Activated CD8-positive, alpha-beta T cell treated with anti-CD3 and anti-CD28 coated beads, Interleukin-2, amount 10 ng/mL, durations not matched to agents 7 days and 5 days (primary cell): Measurements from ENCODE around the gene DDX5. TPM values are rescaled to one million over a fixed set of nuclear protein-coding genes. Genes with fewer than 3 reads are reported as not detected.
A peak's percentile ranks its signal among the peaks of the same experiment; 100 is the strongest.

Experiments
- ATAC-seq: fragments of 150-1000 bp; cut with Tn5 transposase; one replicate; pipeline ENCODE4 v1.10.0; 2021; ENCODE audit warnings: moderate library complexity
- CTCF ChIA-PET: fragments of 350-600 bp; sonication (Branson Sonifier 250); formaldehyde crosslinking; loops from one replicate; lab custom pipeline; 2021; ENCODE audit warnings: antibody characterized with exemption; lab: Charles Lee
- POLR2A ChIA-PET: fragments of 350-600 bp; sonication (Branson Sonifier 250); formaldehyde crosslinking; loops from one replicate; lab custom pipeline; 2021; ENCODE audit warnings: antibody characterized with exemption; lab: Charles Lee
- DNase-seq: peaks from one replicate; pipeline ENCODE4 v3.0.0-alpha.2; 2020
- H3K27ac Mint-ChIP-seq: one replicate; pipeline ENCODE4 v1.8.0; 2021; ENCODE audit warnings: mild to moderate bottlenecking, mixed read lengths
- H3K27me3 Mint-ChIP-seq: one replicate; pipeline ENCODE4 v1.8.0; 2021; ENCODE audit warnings: low read depth, mixed read lengths
- H3K36me3 Mint-ChIP-seq: one replicate; pipeline ENCODE4 v1.8.0; 2021; ENCODE audit warnings: low read depth, mixed read lengths
- H3K4me1 Mint-ChIP-seq: one replicate; pipeline ENCODE4 v1.8.0; 2021; ENCODE audit warnings: low read depth, mixed read lengths
- H3K4me3 Mint-ChIP-seq: one replicate; pipeline ENCODE4 v1.8.0; 2021; ENCODE audit warnings: mild to moderate bottlenecking, mixed read lengths
- H3K9me3 Mint-ChIP-seq: one replicate; pipeline ENCODE4 v1.8.0; 2022; ENCODE audit warnings: mixed read lengths; ENCODE audit not compliant: insufficient read depth
- total RNA-seq, 2 experiments: library from RNA; stranded (reverse); gene quantifications; one replicate each; pipeline ENCODE4 v1.2.3, GENCODE V29; 2021

The DDX5 gene
- total RNA-seq, 2 experiments from 2014 or later = 853 to 855 TPM

DNA sequence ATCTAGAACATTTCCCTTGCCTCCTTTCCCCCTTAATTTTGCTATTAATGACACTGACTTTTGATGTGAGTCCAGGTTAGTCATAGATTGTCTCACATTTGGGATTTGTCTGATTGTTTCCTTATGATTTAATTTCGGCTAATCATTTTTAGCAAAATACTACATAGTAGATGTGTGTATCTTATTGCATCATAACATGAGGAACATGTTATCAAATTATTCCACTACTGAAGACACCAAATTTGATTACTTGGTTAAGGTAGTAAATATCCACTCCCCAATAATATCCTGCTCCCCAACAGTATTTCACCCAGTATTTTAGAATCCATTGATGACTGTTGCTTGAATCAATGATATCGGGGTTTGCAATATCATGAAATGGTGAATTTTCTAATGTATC is 12.0 kb downstream of the DDX5 start:
- ChIA-PET CTCF (interaction anchor here (1.1 to 12.0 kb wide), 2 partner anchors 69 to 155 kb away, joined by 3 to 492 read pairs; no protein-coding TSS in a partner anchor), POLR2A (interaction anchor here (5.2 kb wide), 1 partner anchor 12 kb away, joined by 56 read pairs; the partner anchor contains the start of genes CEP95 and DDX5)
- H3K27ac Mint-ChIP-seq = no peak overlapping the region
- H3K4me1 Mint-ChIP-seq = peaks cover 54% of the 10 kb centered on the region
- ATAC-seq = no peak
- H3K9me3 Mint-ChIP-seq = no peaks in the 10 kb centered on the region
- DNase-seq = no peak
- H3K27me3 Mint-ChIP-seq = no peaks in the 10 kb centered on the region
- H3K36me3 Mint-ChIP-seq = peaks cover 51% of the 10 kb centered on the region
- H3K4me3 Mint-ChIP-seq = no peak overlapping the region

DNA sequence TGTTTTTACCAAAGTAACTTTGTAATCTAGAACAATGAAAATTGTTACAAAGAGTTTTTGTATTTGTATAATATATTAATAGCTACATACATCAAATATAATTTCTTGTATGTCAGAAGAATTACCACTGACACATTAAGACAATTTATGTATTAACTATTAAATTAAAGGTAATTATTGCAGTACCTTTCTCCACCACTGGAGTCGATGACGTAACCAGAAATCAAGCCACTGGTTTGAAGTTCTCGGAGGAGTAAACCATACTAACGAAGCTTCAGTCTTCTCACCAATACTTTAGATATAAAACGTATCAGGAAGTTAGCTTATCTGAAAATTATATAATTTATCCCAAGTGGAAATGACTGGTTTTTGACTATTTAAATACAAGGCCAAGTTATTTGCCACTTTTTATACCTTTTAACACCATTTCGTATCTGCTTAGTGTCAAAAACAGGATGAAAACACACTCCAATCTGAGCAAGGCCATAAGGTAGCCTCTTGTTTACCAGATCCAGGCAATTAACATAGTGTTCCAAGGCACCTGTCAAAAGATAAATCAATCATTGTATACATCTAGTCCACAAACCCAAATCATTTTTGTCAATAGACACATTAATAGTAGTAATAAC is 13.5 kb downstream of the DDX5 start:
- CTCF ChIA-PET = interaction anchor here (0.7 to 12.0 kb wide), 22 partner anchors 12 to 244 kb away, joined by 3 to 492 read pairs (median 4); partner anchors contain the start of genes CEP95, DDX5 and MILR1
- Mint-ChIP-seq H3K27me3 (no peaks in the 10 kb centered on the region), H3K4me1 (peaks cover 41% of the 10 kb centered on the region), H3K27ac (peak overlapping the region; percentile 49), H3K4me3 (no peak overlapping the region), H3K36me3 (peaks cover 43% of the 10 kb centered on the region), H3K9me3 (no peaks in the 10 kb centered on the region)
- POLR2A ChIA-PET = interaction anchor here (1.1 to 5.2 kb wide), 3 partner anchors 9 to 347 kb away, joined by 3 to 56 read pairs (median 9); partner anchors contain the start of genes CEP95 and DDX5
- DNase-seq (peak; percentile 48), ATAC-seq (no peak)

DNA sequence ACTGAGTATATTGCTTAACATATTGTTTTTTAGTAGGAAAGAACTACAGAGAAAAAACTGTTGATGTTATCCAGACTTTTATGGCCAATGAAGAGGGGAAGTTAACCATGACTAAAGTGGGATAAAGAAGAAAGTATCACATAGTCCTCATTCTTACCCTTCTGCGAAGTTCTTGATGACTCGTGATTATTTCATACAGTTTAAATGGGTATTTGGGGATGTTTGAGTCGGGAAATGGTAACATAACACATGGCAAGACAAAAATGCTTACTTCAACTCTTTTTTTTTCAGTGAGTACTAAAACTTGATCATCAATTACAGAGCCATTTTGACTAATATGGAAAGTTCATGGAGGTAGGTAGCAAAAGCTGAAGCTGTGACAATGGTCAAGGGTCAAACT is 14.1 kb downstream of the DDX5 start:
- CTCF ChIA-PET = interaction anchor here (0.8 to 12.0 kb wide), 26 partner anchors 12 to 245 kb away, joined by 3 to 492 read pairs (median 5); partner anchors contain the start of genes CEP95, DDX5 and MILR1
- ATAC-seq (no peak), DNase-seq (no peak)
- peaks cover 44% of the 10 kb centered on the region for H3K36me3 Mint-ChIP-seq
- H3K27me3 Mint-ChIP-seq = no peaks in the 10 kb centered on the region
- no peak overlapping the region for H3K4me3 Mint-ChIP-seq
- POLR2A ChIA-PET = interaction anchor here (0.8 to 5.2 kb wide), 3 partner anchors 10 to 70 kb away, joined by 3 to 56 read pairs (median 9); partner anchors contain the start of genes CEP95 and DDX5
- peaks cover 38% of the 10 kb centered on the region for H3K4me1 Mint-ChIP-seq
- H3K9me3 Mint-ChIP-seq = no peaks in the 10 kb centered on the region
- no peak overlapping the region for H3K27ac Mint-ChIP-seq

DNA sequence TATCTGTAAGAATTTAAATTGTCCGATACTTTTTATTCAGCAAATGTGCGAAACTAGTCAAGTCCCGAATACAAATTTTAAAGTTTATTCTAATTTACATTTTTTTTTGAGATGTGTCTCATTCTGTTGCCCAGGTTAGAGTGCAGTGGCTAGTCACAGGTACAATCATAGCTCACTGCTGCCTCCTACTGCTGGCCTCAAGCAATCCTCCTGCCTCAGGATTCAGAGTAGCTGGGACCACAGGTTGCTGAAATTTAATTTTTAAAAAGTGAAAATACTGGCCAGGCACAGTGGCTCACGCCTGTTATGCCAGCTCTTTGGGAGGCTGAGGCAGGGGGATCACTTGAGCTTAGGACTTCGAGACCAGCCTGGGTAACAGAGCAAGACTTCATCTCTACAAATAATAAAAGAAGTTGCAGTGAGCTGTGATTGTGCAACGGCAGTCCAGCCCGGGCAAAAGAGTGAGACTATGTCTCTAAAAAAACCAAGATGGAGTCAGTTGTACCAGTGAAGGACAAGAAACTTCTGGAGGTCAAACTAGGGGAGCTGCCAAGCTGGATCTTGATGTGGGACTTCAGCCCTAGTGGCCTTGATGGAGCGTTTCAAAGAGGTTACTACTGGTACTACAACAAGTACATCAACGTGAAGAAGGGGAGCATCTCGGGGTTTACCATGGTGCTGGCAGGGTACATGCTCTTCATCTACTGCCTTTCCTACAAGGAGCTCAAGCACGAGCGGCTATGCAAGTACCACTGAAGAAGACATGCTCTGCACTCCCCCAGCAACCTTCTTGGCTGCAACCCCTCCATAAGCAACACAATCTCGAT is 14.8 kb downstream of the DDX5 start:
- POLR2A ChIA-PET = interaction anchor here (0.8 to 5.2 kb wide), 4 partner anchors 11 to 72 kb away, joined by 3 to 56 read pairs (median 6); partner anchors contain the start of genes CEP95 and DDX5

DNA sequence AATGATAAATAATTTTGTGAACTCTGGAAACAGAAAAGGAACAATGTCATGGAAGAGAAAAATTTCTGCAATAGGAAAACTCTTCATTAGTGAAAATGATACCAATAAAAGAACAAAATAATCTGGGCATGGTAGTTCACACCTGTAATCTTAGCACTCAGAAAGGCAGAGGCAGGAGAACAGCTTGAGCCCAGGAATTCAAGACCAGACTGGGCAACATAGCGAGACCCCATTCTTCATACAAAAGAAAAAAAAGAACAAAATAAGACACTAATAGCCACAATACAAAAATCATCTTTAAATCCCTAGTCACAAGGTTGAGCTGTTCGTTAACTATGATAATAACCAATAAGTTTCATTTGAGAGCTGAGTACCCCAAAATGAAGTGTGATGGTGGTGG is 17.8 kb downstream of the DDX5 start:
- Mint-ChIP-seq H3K36me3 (peaks cover 57% of the 10 kb centered on the region), H3K27me3 (no peaks in the 10 kb centered on the region), H3K4me1 (peaks cover 34% of the 10 kb centered on the region), H3K9me3 (no peaks in the 10 kb centered on the region), H3K27ac (no peak overlapping the region), H3K4me3 (no peak overlapping the region)
- no peak for ATAC-seq
- POLR2A ChIA-PET = interaction anchor here (1.3 kb wide), 1 partner anchor 18 kb away, joined by 4 read pairs; the partner anchor contains the start of genes CEP95 and DDX5
- no peak for DNase-seq
- CTCF ChIA-PET = interaction anchor here (1.0 to 12.0 kb wide), 2 partner anchors 8 to 63 kb away, joined by 3 to 492 read pairs; partner anchors contain the start of gene POLG2

More for the DNA sequence above, 14.8 kb downstream of the DDX5 start:
- peak; percentile 78 for DNase-seq
- Mint-ChIP-seq H3K9me3 (no peaks in the 10 kb centered on the region), H3K36me3 (peaks cover 42% of the 10 kb centered on the region), H3K4me3 (no peak overlapping the region), H3K4me1 (peaks cover 38% of the 10 kb centered on the region), H3K27me3 (no peaks in the 10 kb centered on the region), H3K27ac (no peak overlapping the region)
- ATAC-seq = peak; percentile 73
- CTCF ChIA-PET = interaction anchor here (0.6 to 12.0 kb wide), 39 partner anchors 9 to 200 kb away, joined by 3 to 492 read pairs (median 4); partner anchors contain the start of genes CEP95, DDX5 and MILR1

DNA sequence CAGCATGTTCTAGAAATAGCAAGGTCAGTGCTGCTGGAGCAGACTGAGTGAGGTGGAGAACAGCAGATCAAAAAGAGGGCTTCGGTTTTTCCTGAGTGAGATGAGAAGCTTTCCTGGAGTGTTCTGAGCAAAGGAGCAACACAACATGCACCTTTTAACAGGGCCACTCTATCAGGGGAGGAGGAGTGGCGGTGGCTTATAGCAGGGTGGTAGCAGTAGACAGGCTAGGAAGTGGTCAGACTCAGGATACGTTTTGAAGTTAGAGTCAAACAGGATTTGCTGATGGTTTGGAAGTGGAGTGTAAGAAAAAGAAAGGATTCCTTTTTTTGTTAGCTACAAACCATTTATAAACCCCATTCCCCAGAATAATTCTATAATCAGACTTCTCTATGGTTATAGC is 21.7 kb downstream of the DDX5 start:
- CTCF ChIA-PET = interaction anchor here (0.7 to 3.8 kb wide), 6 partner anchors 42 to 351 kb away, joined by 3 to 40 read pairs (median 4); no protein-coding TSS in a partner anchor
- Mint-ChIP-seq H3K27me3 (no peaks in the 10 kb centered on the region), H3K36me3 (peaks cover 50% of the 10 kb centered on the region)

DNA sequence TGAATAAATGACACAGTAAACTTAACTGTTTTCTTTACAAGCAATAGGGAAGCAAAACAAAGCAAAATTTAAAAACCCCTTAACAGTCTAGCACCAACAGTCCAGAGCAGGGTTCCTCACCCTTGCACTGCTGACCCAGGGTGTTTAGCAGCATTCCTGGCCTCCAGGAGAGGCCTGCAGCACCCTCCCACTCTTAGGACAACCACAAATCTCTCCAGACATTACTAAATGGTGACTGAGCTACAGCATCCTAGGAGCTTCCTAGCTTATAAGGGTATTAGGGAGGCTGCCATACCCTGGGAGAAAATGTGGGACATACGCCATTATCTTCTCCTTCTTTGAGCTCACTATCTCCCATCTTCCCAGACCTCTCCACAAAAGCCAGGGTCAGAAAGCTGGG is 25.1 kb downstream of the DDX5 start:
- CTCF ChIA-PET = interaction anchor here (4.5 to 7.3 kb wide), 2 partner anchors 11 to 61 kb away, joined by 32 to 48 read pairs; no protein-coding TSS in a partner anchor

More for the DNA sequence above, 21.7 kb downstream of the DDX5 start:
- Mint-ChIP-seq H3K4me3 (peak overlapping the region; percentile 6), H3K27ac (peak overlapping the region; percentile 77), H3K9me3 (no peaks in the 10 kb centered on the region), H3K4me1 (peaks cover 20% of the 10 kb centered on the region)
- no peak for DNase-seq
- POLR2A ChIA-PET = interaction anchor here (0.6 to 1.4 kb wide), 2 partner anchors 10 to 12 kb away, joined by 5 to 6 read pairs; partner anchors contain the start of gene POLG2
- peak; percentile 73 for ATAC-seq

DNA sequence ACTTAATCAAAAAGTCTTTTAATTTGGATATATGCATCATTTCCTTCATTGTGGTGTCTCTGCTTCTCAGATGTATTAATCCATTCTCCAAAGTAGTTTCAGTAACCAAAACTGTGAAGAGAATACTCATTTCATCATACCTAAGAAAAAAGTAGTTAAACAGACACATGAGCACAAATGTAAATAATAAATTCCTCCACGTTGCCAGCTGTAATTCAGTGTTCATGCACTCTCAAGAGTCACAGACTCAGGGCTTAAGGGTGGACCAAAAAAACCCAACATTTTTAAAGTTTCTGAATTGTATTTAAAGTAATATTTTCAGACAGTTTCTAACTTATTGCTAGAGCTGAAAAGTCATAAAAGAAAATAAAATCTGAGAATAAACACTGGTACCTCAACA is 28.2 kb downstream of the DDX5 start:
- CTCF ChIA-PET = interaction anchor here (4.5 to 7.3 kb wide), 2 partner anchors 14 to 58 kb away, joined by 32 to 48 read pairs; no protein-coding TSS in a partner anchor
- Mint-ChIP-seq H3K4me3 (no peak overlapping the region), H3K27me3 (no peaks in the 10 kb centered on the region), H3K27ac (no peak overlapping the region), H3K36me3 (peaks cover 18% of the 10 kb centered on the region), H3K9me3 (no peaks in the 10 kb centered on the region), H3K4me1 (no peaks in the 10 kb centered on the region)
- POLR2A ChIA-PET = interaction anchor here (0.6 to 1.5 kb wide), 2 partner anchors 20 to 94 kb away, joined by 3 to 4 read pairs; no protein-coding TSS in a partner anchor
- ATAC-seq (no peak), DNase-seq (no peak)

More for the DNA sequence above, 25.1 kb downstream of the DDX5 start:
- no peaks in the 10 kb centered on the region for H3K9me3 Mint-ChIP-seq
- POLR2A ChIA-PET = interaction anchor here (1.3 kb wide), 1 partner anchor 9 kb away, joined by 3 read pairs; no protein-coding TSS in a partner anchor
- H3K27me3 Mint-ChIP-seq = no peaks in the 10 kb centered on the region
- peaks cover 20% of the 10 kb centered on the region for H3K4me1 Mint-ChIP-seq
- H3K27ac Mint-ChIP-seq = no peak overlapping the region
- DNase-seq (no peak), ATAC-seq (no peak)
- no peak overlapping the region for H3K4me3 Mint-ChIP-seq
- peaks cover 46% of the 10 kb centered on the region for H3K36me3 Mint-ChIP-seq

DNA sequence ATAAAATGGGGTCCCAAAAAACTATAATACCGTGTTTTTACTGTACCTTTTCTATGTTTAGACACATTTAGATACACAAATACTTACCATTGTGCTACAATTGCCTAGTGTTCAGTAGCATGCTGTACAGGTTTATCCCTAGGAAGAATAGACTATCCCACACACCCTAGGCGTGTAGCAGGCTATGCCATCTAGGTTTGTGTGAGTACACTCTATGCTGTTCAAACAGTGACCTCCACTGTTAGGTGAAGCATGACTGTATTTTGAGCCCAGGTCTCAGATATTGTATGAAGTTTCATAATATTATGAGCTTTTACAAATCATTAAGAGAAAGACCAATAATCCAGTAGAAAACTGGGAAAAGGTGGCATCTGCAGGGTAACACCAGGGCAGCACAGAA is 33.5 kb downstream of the DDX5 start:
- Mint-ChIP-seq H3K36me3 (peaks cover 6% of the 10 kb centered on the region), H3K4me1 (no peaks in the 10 kb centered on the region), H3K9me3 (no peaks in the 10 kb centered on the region), H3K27me3 (peaks cover 2% of the 10 kb centered on the region), H3K27ac (no peak overlapping the region), H3K4me3 (no peak overlapping the region)
- ChIA-PET CTCF (interaction anchor here (1.2 kb wide), 1 partner anchor 54 kb away, joined by 4 read pairs; no protein-coding TSS in a partner anchor), POLR2A (no interaction called here)
- no peak for DNase-seq
- no peak for ATAC-seq

DNA sequence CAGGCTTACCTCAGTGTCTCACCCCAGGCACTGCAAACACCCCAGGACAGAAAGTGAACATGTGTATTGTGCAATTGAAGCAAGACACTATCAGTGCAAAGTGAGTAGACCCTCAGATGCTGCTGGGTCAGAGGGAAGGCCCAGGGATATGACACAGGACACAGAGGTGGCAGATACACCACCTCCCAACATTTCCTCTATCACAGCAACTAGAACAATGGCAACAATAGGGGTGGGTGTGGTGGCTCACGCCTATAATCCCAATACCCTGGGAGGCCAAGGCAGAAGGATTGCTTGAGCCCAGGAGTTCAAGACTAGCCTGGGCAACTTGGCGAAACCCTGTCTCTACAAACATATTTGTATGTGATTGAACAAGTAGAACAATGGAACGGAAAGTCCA is 34.6 kb downstream of the DDX5 start:
- Mint-ChIP-seq H3K27ac (no peak overlapping the region), H3K4me1 (no peaks in the 10 kb centered on the region), H3K4me3 (no peak overlapping the region), H3K9me3 (no peaks in the 10 kb centered on the region), H3K27me3 (peaks cover 4% of the 10 kb centered on the region), H3K36me3 (no peaks in the 10 kb centered on the region)
- no peak for ATAC-seq
- DNase-seq = no peak
- ChIA-PET POLR2A (no interaction called here), CTCF (interaction anchor here (2.2 kb wide), 1 partner anchor 51 kb away, joined by 6 read pairs; no protein-coding TSS in a partner anchor)

DNA sequence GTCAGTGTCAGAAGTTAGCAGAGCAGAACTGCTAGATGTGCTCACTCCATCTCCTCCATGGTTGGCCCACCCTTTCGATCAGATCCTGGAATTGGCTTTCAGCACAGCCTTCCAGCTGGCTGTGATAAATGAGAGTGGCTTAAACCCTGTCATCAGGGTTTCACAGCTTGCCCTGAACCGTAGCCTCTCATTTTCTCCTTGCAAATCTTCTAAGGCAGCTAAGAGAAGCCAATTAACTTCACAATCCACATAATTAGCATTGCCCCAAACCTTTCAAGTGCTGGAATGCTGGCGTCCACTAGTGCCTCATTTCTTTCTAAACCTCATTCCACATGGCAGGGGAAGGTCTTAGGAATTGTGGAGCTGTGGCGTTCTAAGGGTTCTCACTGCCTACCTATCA is 35.5 kb downstream of the DDX5 start:
- no peaks in the 10 kb centered on the region for H3K9me3 Mint-ChIP-seq
- DNase-seq (no peak), ATAC-seq (no peak)
- POLR2A ChIA-PET = no interaction called here
- no peak overlapping the region for H3K4me3 Mint-ChIP-seq
- CTCF ChIA-PET = interaction anchor here (1.3 to 2.2 kb wide), 2 partner anchors 20 to 50 kb away, joined by 4 to 6 read pairs; no protein-coding TSS in a partner anchor
- no peaks in the 10 kb centered on the region for H3K4me1 Mint-ChIP-seq
- H3K27ac Mint-ChIP-seq = no peak overlapping the region
- peaks cover 11% of the 10 kb centered on the region for H3K27me3 Mint-ChIP-seq
- no peaks in the 10 kb centered on the region for H3K36me3 Mint-ChIP-seq
